CD4-positive, alpha-beta T cell treated with Interleukin-21 for 1 hour (primary cell): Measurements from ENCODE around the gene DNAH1.

Experiments used
- DNase-seq: peaks from one replicate; pipeline ENCODE4 v3.0.0-alpha.2; 2020

DNAH1 gene

GRCh38 chr3:52361454-52361853, 45.3 kb downstream of the DNAH1 start:
- DNase-seq, result no peak

GRCh38 chr3:52361898-52362297, 45.8 kb downstream of the DNAH1 start:
- no peak for DNase-seq

GRCh38 chr3:52364322-52365035, 48.4 kb downstream of the DNAH1 start:
- no peak for DNase-seq

- DNase-seq, result no peak
Observed at GRCh38 chr3:52366527-52366926, 50.4 kb downstream of the DNAH1 start.

- no peak for DNase-seq
Observed at GRCh38 chr3:52367891-52368880, 52.1 kb downstream of the DNAH1 start.

GRCh38 chr3:52370531-52370930, 54.4 kb downstream of the DNAH1 start:
- DNase-seq, result no peak

- peak; percentile 17 for DNase-seq
Observed at GRCh38 chr3:52372822-52373504, 56.8 kb downstream of the DNAH1 start.

- no peak for DNase-seq
Observed at GRCh38 chr3:52373676-52374075, 57.6 kb downstream of the DNAH1 start.

GRCh38 chr3:52374173-52374572, 58.1 kb downstream of the DNAH1 start:
- no peak for DNase-seq

GRCh38 chr3:52379610-52380009, 63.5 kb downstream of the DNAH1 start:
- no peak for DNase-seq

GRCh38 chr3:52380023-52380422, 63.9 kb downstream of the DNAH1 start:
- no peak for DNase-seq

GRCh38 chr3:52381623-52382022, 65.5 kb downstream of the DNAH1 start:
- DNase-seq, result no peak

GRCh38 chr3:52383446-52383845, 67.3 kb downstream of the DNAH1 start:
- no peak for DNase-seq

GRCh38 chr3:52384019-52384761, 68.1 kb downstream of the DNAH1 start:
- DNase-seq, result no peak

GRCh38 chr3:52385157-52385556, 69.0 kb downstream of the DNAH1 start:
- no peak for DNase-seq

- DNase-seq, result no peak
Observed at GRCh38 chr3:52387481-52387880, 71.4 kb downstream of the DNAH1 start.

GRCh38 chr3:52388348-52388821, 72.3 kb downstream of the DNAH1 start:
- DNase-seq, result no peak

- DNase-seq, result no peak
Observed at GRCh38 chr3:52388933-52389332, 72.8 kb downstream of the DNAH1 start.

GRCh38 chr3:52391096-52391495, 75.0 kb downstream of the DNAH1 start:
- DNase-seq, result no peak

- no peak for DNase-seq
Observed at GRCh38 chr3:52392216-52392930, 76.3 kb downstream of the DNAH1 start.

GRCh38 chr3:52393131-52393807, 77.2 kb downstream of the DNAH1 start:
- DNase-seq, result no peak
